Measurements from ENCODE around the gene HAVCR2. TPM values are rescaled to one million over a fixed set of nuclear protein-coding genes. Genes with fewer than 3 reads are reported as not detected.
A peak's percentile ranks its signal among the peaks of the same experiment; 100 is the strongest.

HAVCR2 gene
- total RNA-seq: 14.9 TPM
- long read RNA-seq, transcript HAVCR2-201 (7 exons, 2,907 nt): major isoform, 29 of 51 reads
- long read RNA-seq, partial matches to known transcripts: 15 of 51 reads
- long read RNA-seq, other reads (novel, unspliced or antisense): 7 of 51 reads

DNA sequence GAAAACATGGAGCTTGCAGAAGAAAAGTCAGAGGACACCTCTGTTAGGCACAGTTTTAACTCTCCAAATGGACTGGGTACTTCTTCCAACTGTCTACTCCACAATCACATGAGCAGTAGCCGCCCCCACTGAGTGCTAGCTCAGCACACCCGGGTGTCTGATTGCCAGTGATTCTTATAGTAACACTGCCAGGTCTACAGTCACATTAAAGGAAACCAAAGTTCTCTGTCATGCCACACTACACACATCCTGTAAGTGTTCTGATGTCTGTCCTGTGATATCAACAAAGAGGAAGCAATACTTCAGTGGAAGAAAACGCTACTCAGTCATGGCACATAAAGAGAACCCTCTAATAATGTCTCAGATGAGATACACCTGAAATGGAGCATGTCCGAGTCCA is at the start of gene HAVCR2:
TSS of gene HAVCR2 (minus strand) at position 69 of the 400 bp plus-strand sequence. CDS start at position 8, 61 bp downstream.
- DNase-seq (ENCODE audit: low spot score): no peak

DNA sequence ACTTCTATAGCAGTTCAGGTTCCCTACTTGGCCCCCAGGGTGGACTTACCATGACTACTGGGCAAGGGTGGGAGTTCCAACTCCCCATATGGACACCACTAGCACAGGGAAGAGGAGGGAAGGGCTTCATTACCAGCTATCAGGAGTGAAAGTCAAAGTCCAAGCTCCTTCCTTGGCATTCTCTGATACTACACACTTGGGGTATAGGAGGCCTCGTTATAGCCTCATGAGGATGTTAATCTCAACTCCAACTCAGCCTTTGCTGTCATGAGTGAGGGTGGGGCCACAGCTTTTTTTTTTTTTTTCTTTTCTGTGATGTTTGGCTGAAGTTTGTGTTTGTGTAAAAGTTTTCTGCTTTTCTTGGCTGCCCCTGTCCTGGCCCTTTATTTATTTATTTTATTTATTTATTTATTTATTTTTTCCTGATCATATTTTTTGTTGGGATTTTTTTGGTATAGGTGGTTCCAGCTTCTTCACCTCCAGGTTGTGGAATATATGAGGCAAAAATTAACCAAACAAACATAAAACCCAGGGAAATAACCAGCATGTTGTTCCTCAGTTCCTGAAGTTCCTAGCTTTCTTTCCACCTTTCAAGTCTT is 48.5 kb upstream of the HAVCR2 start:
- no peak for DNase-seq (ENCODE audit: low spot score)

DNA sequence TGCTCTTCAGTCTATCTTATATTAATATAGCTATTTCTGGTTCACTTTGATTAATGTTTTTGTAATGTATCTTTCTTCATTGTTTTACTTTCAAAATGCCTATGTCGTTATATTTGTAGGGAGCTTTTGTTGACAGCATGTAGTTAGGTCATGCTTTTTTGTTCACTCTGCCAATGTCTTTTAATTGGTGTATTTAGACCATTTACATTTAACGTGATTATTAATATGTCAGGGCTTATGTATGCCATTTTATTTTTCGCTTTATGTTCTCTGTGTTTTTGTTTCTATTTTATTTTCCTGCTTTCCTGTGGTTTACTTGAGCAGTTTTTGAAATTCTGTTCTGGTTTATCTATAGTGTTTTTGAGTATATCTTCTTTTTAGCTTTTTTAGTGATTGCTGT is 46.5 kb upstream of the HAVCR2 start:
- DNase-seq (ENCODE audit: low spot score): no peak

DNA sequence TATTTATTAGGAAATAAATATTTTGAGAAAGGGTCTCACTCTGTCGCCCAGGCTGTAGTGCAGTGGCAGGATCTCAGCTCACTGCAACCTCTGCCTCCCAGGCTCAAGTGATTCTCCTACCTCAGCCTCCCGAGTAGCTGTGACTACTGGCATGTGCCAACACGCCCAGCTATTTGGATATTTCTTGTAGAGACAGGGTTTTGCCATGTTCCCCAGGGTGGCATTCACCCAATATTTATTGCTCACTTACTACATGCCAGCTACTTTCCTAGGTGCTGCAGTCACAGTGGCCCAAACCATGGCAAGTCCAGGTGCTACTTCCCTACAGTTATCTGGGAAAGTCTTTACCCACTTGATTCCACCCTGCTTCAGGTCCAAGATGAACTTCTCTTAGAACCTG is 42.2 kb upstream of the HAVCR2 start:
- no peak for DNase-seq (ENCODE audit: low spot score)

DNA sequence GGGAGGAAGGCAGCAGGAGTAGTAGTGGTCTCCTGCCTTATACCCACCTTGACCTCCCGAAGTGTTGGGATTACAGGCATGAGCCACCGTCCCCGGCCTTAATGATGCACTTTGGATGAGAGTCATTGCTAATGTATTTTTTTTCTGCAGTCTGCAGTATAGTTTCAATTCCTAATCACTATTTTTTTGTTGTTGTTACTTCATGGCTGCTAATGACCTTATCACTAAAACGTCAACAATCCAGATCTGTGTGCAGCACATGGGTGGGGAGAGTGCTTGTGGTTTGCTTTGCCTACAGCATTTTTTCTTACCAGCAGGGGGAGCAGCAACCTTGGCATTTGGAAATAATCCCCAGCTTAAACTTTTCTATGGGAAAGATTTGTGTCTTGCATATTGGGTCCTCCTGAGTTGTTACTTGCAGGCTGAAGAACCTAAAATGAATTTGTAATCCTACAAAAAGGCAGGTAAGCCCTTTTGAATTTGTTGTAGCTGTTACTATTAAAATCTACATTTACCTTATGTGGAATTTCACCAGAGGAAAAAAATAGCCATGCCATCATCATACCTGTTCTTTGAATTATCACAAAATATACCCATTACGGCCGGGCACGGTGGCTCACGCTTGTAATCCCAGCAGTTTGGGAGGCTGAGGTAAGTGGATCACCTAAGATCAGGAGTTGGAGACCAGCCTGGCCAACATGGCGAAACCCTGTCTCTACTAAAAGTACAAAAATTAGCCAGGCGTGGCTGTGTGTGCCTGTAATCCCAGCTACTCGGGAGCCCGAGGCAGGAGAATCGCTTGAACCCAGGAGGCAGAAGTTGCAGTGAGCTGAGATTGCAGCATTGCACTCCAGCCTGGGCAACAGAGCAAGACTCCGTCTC is 40.1 kb upstream of the HAVCR2 start:
- DNase-seq (ENCODE audit: low spot score): no peak

DNA sequence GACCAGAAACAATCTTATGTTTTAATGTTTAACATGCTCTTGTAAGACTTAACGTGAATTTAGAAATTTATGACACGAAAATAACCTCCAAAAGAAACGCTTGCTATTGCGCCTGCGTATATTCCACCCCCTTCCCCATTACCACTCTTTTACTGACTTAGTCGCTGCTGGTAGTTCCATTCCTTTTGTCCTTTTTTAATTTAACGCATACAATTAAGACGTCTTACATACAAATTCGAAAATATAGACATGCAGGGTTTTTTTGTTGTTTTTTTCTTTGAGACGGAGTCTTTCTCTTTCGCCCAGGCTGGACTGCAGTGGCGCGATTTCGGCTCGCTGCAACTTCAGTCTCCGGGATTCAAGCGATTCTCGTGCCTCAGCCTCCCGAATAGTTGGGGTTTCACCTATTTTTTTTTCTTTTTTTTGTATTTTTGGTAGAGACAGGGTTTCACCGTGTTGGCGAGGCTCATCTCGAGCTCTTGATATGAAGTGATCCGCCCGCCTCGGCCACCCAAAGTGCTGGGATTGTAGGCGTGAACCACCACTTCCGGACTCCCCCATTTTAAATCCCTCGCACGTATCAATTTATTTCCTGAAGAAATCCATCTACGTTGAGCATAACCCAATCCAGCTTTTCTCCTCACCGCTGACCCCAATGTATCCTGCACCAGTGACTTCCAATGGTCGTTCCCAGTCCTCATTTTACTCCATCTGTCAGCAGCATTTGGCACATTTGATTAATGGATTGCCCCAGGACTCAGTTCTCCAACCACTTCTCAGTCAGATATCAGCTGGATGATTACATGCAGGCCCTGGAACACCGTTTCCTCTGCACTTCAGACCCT is 34.5 kb upstream of the HAVCR2 start:
- no peak for DNase-seq (ENCODE audit: low spot score)

DNA sequence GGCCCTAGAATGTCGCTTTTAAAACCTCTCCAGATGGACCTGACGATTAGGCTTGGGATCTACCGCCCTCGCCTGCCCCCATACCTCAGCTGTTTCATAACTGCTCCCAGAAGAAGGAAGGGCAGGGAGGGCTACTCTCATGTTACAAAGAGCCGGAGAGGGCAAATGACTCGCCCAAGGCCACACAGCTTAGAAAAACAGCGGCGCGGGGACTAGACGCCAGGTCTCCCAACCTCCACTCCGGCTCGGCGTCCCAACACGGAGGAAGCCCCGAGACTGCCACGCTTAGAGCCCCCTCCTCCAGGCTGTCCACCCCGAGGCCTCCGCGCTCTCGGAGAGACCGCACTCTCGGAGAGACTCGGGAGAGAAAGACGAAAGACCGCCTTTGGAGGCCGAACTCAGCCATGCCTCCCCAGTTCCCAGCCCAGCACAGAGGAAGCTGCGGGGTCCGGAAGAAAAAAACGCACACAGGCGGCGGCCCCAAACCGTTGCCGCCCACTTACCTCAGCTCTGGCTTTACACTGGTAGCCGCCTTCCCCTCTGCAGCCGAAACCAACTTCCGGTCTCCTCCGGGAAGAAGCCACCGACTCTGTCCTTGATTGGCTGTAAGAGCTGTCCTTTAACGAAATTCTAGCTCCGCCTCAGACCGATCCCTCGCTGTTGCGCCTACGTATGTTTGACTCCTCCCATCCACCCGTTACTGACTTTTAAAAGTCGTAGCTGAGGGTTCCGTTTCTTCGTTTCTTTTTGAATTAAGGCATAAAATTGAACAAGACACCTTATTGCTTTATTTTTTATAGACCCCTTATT is 33.7 kb upstream of the HAVCR2 start, which contains the start of gene MED7:
TSS of gene MED7 (minus strand) at position 549 of the 810 bp plus-strand sequence. CDS start 3,434 bp downstream, outside the sequence.
- peak; percentile 93 for DNase-seq (ENCODE audit: low spot score)

DNA sequence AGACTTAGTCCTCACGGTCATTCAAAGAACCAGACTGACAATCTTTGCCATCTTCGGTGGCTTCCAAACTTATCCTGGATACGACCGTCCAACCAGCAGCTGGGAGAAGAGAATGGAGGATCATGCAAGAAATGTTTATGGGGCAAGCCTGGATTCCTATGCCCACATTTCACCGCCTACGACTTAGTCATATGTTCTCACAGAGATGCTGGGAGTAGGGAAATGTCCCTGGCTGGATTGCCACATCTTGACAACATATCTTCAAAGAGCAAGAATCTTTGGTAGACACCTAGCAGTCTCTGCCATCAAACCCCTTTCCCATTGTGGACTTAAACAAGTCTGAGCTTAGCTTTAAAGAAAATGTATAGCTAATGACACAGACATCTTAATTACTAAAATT is 28.8 kb upstream of the HAVCR2 start:
- DNase-seq (ENCODE audit: low spot score): no peak

DNA sequence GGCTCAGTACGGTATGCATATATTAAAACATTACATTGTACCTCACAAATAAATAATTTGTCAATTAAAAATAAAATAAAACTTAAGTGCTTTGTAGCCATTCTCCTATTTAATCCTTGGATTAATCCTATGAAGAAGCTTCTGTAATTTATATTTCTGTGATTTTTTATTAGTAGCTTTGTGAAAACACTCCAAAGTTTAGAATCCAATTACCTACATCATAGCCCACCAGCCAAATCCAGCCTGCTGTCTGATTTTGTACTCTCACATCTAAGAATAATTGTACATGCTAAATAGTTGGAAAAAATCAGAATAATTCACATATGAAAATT is 23.4 kb upstream of the HAVCR2 start:
- no peak for DNase-seq (ENCODE audit: low spot score)

DNA sequence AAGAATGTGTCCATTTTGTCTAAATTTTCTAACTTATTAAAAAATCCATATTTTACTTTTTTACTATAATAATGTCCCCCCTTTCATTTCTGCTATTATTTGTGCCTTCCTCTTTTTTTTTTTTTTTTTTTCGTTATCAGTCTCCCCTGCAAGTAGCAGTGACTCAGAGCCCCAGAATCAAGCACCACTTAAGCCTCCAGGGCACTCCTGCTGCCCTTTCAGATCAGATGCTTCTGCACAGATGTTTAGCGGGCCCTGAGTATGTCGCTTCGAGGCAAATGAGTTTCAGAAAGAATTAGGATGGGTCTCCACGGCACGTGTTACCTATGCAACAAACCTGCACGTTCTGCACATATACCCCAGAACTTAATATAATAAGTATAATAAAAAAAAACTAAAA is 22.1 kb upstream of the HAVCR2 start:
- no peak for DNase-seq (ENCODE audit: low spot score)

DNA sequence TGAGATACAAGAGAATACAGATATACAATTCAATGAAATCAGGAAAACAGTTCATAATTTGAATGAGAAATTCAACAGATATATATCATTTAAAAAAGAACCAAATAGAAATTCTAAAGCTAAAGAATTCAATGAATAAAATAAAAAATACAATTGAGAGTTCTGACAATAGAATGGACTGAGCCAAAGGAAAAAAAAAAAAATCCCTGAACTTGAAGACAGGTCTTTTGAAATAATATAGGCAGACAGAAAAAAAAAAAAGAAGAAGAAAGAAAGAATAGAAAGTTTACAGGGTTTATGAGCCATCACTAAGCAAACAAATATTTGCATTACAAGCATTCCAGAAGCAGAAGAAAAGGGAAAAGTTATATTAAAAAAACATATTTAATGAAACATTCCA is 12.9 kb upstream of the HAVCR2 start:
- no peak for DNase-seq (ENCODE audit: low spot score)

DNA sequence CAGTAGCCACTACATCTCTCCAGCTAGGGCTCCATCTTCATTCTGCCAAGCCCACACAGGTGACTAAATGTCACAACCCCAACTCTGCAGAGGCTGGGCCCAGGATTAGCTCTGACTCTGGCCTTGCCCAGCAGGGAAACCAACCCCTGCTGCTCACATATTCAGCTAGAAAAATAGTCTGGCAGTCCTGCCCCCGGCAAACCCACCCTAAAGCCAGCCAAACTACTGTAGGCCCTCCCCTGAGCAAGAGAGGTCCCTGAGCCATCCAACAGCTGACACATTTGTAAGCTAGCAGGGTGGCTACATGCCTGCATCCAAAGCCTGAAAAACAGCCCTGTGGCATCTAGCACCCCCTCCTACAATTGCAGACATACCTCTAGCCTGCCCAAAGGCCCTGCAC is 11.3 kb upstream of the HAVCR2 start:
- DNase-seq (ENCODE audit: low spot score): no peak

DNA sequence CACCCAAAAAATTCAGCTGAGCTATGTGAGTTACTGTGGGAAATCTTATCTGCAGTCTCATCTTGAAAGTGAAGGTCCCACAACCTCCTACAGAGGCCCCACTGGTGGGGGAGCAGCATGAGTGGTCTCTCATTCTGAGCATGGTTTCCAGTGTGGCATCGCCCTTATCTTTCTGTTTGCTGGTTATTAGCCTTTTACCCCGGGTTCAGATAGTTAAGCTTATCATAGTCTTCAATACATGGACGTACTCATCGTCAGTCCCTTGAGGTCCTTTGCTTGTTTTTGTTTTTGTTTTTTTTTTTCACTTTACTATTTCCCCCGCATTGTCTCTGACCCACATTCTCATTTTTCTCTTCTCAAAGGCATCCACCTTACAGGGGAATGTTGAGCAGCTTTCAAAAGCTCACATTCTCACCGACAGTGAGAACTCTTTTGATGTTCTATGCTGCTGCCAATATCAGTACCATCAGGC is 7.7 kb upstream of the HAVCR2 start:
- DNase-seq (ENCODE audit: low spot score): no peak

DNA sequence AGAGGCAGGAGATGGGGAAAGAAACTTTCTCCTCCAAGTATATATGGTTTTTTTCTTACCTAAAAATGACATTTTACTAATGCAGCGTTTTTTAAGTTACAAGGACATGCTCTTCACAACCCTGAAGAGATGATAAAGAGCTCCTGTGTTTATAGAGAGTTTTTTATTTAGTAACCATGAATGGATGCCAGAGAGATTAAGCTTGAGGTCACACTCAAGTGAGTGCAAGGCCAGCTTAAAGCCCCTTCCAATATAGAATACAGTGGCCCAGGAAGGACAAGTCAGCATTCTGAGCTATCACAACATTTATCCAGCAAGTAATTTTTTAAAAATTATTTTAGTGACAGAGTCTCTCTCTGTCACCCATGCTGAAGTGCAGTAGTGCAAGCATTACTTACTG is 6.7 kb upstream of the HAVCR2 start:
- DNase-seq (ENCODE audit: low spot score): no peak

DNA sequence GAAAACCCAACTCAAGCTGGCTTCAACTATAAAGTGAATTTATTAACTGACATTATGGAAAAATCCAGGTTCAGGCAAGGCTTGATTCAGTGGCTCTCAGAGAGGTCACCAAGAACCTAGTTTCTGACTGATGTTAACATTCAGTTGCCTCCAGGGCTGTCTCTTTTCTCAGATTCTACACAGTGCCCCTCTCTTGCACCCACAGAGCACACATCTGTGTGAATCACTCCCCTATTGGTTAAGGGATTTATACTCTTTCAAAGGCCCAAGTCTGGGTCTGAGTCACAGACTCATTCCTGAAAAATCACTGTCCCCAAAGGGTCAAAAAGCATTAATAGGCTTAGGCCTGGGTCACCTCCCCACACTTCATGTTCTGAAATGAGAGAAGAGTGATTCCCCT is 6.2 kb upstream of the HAVCR2 start:
- no peak for DNase-seq (ENCODE audit: low spot score)

DNA sequence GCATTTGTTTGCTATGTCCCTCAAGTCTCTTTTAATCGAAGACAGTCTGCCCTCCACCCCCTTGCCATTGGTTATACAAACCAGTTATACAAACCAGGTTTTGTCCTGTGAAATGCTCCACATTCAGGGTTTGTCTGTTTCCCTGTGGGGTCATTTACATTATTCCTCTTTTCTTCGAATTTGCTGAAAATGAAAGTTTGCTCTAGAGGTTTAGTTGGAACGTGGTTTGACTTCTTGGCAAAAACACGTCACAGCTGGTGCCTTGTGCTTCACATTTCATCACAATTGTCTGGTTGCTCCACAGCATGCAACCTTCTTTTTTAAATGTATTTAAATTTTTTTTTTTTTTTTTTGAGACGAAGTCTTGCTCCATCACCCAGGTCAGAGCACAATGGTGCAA is 4.2 kb upstream of the HAVCR2 start:
- DNase-seq (ENCODE audit: low spot score): no peak

DNA sequence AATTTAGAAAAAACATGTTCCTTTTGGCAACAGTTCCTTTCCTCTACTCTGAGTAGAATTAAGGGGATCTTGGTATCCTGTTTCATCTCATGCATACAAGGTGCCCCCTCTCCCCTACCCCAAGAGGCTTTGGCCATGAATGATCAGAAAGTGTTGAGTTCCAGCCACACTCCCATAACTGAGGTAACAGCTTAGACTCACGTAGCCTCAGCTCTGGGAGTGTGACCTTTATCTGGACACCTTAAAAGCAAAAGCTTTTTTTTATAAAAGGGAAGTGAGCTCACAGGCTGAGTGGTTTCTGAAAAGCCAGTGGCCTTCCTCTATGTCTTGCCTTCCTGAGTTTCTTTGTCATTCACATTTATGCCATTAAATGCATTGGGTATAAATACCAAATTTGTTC is 900 bp upstream of the HAVCR2 start:
- no peak for DNase-seq (ENCODE audit: low spot score)

DNA sequence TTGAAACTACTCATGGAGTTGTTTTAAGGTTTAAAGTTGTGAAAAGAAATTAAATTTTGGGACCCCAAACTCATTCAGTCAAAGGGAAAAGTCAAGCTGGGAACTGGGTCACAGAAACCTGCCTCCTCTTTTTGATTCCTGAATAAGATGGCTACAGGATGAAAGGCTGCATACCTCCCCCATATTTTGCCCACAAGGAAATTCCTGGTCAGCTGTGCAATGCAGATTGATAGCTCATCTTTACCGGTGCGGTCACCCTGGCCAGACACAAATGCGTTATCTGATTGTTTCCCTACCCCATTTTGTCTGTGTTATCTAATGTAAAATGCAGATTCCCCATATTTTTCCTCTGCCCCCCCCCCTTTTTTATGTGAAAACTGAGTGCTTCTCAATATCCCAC is 1.3 kb downstream of the HAVCR2 start:
- no peak for DNase-seq (ENCODE audit: low spot score)

DNA sequence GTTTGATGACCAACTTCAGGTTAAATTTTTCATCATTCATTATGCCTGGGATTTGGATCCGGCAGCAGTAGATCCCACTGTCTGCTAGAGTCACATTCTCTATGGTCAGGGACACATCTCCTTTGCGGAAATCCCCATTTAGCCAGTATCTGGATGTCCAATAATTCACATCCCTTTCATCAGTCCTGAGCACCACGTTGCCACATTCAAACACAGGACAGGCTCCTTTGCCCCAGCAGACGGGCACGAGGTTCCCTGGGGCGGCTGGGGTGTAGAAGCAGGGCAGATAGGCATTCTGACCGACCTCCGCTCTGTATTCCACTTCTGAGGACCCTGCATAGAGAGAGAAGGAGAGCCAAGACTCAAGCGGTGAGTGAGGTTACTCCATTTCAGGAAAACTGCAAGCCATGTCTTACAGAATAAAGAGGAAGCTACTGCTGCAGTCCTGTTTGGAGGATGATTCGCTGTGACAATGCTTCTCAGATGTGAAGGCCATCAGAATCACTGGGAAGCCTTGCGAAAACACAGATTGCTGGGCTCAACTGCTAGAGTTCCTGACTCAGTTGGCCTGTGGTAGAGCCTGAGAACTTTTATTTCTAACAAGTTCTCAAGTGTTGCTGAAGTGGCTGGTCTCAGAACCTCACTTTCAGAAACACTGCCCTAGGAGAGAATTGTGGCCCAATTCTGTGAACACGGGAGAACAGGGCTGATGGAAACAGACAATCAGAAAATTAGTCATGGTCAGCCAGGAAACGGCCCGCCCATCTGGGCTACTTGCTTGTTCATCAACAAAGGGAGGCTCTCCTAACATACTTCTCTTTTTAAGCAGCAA is 2.0 kb downstream of the HAVCR2 start:
- no peak for DNase-seq (ENCODE audit: low spot score)

DNA sequence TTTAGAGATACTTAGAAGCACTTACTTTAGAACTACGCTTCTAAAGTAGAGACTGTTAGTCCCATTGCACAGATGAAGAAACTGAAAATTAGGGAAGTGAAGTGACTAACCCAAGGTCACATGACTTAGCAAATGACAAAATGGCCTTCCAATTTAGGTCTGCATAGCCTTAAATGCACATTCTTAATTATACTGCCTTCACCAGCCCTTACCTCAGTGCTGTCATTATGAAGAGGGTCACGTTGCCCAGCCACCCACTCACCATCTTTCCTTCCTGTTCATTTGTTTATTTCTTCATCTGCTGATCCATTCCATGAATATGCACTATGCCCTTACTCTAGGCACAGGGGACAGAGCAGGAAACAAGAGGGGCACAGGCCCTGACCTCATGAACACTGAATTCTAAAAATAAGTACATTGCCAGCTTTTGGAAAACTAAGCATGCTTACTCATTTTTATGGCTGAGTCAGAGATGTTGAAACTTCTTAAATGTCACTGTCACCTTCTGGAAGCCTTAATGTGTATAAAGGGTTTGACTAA is 8.6 kb downstream of the HAVCR2 start:
- DNase-seq (ENCODE audit: low spot score): no peak
